ENCODE data around the gene GARIN5A. TPM values are rescaled to one million over a fixed set of nuclear protein-coding genes. Genes with fewer than 3 reads are reported as not detected.

The GARIN5A gene
- total RNA-seq, 1 donor from 2014 or later, result 0.68 TPM

- no peak overlapping the region for H3K4me3 Mint-ChIP-seq
- H3K36me3 Mint-ChIP-seq (ENCODE audit: low read depth), result no peaks in the 10 kb centered on the region
- H3K27ac Mint-ChIP-seq, result no peak overlapping the region
- peaks cover 10% of the 10 kb centered on the region for H3K4me1 Mint-ChIP-seq
- H3K9me3 Mint-ChIP-seq, result no peaks in the 10 kb centered on the region
- DNase-seq, result no peak
- H3K27me3 Mint-ChIP-seq, result peaks cover 16% of the 10 kb centered on the region
- intact Hi-C loops (cut with micrococcal nuclease), result loop anchor here (10.0 kb wide), 1 partner anchor 80 kb away; the partner anchor contains the start of genes ASPDH and JOSD2
These were observed 41.4 kb downstream of the GARIN5A start for GRCh38 chr19:50435221-50435620.

DNA sequence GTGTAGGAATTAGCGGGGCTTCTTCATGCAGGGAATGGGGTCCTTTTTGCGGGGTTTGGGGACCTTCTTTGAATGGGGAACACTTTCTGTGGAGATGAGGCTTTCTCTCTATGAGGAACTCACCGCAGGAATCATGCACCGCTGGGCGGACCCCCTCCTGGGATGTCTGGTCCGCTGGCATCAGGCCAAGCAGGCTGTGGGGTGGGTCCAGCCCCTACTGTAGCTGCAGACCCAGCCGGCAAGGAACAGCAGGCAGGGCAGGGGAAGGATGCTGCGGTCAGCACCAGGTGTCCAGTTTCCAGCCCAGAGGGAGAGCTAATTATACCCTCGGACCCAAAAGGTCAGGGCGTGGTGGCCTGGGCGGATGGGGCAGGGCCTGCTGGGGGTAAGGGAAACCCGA is 42.1 kb downstream of the GARIN5A start:
- H3K36me3 Mint-ChIP-seq (ENCODE audit: low read depth), result no peaks in the 10 kb centered on the region
- intact Hi-C loops (cut with micrococcal nuclease), result loop anchor here (5.0 to 10.0 kb wide), 2 partner anchors 77 to 80 kb away; partner anchors contain the start of genes ASPDH and JOSD2
- no peaks in the 10 kb centered on the region for H3K9me3 Mint-ChIP-seq
- no peak for DNase-seq
- peaks cover 15% of the 10 kb centered on the region for H3K27me3 Mint-ChIP-seq
- H3K4me3 Mint-ChIP-seq, result no peak overlapping the region
- H3K4me1 Mint-ChIP-seq, result peaks cover 10% of the 10 kb centered on the region
- no peak overlapping the region for H3K27ac Mint-ChIP-seq

GRCh38 chr19:50433201-50434180 is 43.2 kb downstream of the GARIN5A start:
- Mint-ChIP-seq H3K4me3 (peak overlapping the region; percentile 58), H3K4me1 (peaks cover 10% of the 10 kb centered on the region), H3K27ac (peak overlapping the region; percentile 68)

GRCh38 chr19:50432221-50433028 is 44.2 kb downstream of the GARIN5A start, which contains the start of gene MYBPC2:
TSS of gene MYBPC2 (plus strand) at chr19:50432892. CDS start at chr19:50432954, 62 bp downstream.
- Mint-ChIP-seq H3K9me3 (no peaks in the 10 kb centered on the region), H3K4me3 (peak within 1 kb of the TSS; percentile 83), H3K4me1 (peaks cover 10% of the 10 kb centered on the region), H3K36me3 (ENCODE audit: low read depth) (no peaks in the 10 kb centered on the region), H3K27me3 (peaks cover 15% of the 10 kb centered on the region), H3K27ac (peak within 1 kb of the TSS; percentile 90)
- intact Hi-C loops (cut with micrococcal nuclease), result loop anchor here (5.0 to 10.0 kb wide), 2 partner anchors 75 to 82 kb away; partner anchors contain the start of genes ASPDH and JOSD2
- no peak for DNase-seq

More at GRCh38 chr19:50433201-50434180, 43.2 kb downstream of the GARIN5A start:
- no peaks in the 10 kb centered on the region for H3K36me3 Mint-ChIP-seq (ENCODE audit: low read depth)
- H3K27me3 Mint-ChIP-seq, result peaks cover 15% of the 10 kb centered on the region
- intact Hi-C loops (cut with micrococcal nuclease), result loop anchor here (5.0 to 10.0 kb wide), 2 partner anchors 76 to 81 kb away; partner anchors contain the start of genes ASPDH and JOSD2
- no peaks in the 10 kb centered on the region for H3K9me3 Mint-ChIP-seq
- no peak for DNase-seq

DNA sequence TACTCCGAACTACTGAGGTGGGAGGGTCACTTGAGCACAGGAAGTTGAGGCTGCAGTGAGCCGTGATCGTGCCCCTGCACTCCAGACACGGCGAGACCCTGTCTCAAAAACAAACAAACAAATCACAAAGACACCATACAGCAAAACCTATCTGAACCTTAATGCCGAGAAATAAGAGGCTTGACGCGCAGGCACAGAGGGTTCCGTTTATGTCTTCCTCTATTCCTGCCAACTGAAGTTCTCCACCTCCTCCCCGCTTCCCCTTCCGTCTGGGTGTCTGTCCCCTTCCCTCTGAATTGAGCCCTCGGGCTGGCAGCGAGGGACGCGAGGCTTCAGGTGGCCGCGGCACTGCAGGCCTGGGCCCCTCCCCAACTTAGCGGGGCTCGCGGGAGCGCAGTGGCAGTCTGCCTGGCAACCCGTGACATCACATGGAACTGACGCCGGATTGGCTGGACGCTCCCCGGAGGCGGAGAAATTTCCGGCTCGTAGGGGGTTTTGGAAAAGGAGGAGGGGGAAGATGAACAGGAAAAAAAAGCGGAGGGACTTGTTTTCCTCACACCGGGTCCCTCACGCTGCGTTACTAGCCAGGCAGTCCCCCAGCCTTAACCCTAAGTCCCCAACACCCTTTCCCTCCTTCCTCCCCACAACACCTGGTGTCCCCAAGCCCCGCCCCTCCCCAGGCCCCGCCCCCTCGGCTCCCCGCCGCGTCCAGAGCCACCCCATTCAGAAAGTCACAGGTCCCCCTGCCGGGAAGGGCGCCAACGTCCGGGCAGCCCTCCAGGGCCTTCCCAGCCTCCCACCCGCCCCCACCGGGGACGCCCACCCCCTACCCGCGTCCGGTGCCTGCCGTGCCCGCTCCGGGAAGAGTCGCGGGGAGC is 45.1 kb downstream of the GARIN5A start:
- H3K9me3 Mint-ChIP-seq, result no peaks in the 10 kb centered on the region
- DNase-seq, result peak; percentile 98
- peaks cover 15% of the 10 kb centered on the region for H3K27me3 Mint-ChIP-seq
- peak overlapping the region; percentile 90 for H3K27ac Mint-ChIP-seq
- peak overlapping the region; percentile 83 for H3K4me3 Mint-ChIP-seq
- peaks cover 10% of the 10 kb centered on the region for H3K4me1 Mint-ChIP-seq
- intact Hi-C loops (cut with micrococcal nuclease), result loop anchor here (2.0 to 10.0 kb wide), 3 partner anchors 17 to 83 kb away; partner anchors contain the start of genes ASPDH and JOSD2
- H3K36me3 Mint-ChIP-seq (ENCODE audit: low read depth), result no peaks in the 10 kb centered on the region

GRCh38 chr19:50430888-50431342 is 45.7 kb downstream of the GARIN5A start:
- peak overlapping the region; percentile 42 for H3K27ac Mint-ChIP-seq
- intact Hi-C loops (cut with micrococcal nuclease), result loop anchor here (2.0 to 10.0 kb wide), 3 partner anchors 16 to 84 kb away; partner anchors contain the start of genes ASPDH and JOSD2

DNA sequence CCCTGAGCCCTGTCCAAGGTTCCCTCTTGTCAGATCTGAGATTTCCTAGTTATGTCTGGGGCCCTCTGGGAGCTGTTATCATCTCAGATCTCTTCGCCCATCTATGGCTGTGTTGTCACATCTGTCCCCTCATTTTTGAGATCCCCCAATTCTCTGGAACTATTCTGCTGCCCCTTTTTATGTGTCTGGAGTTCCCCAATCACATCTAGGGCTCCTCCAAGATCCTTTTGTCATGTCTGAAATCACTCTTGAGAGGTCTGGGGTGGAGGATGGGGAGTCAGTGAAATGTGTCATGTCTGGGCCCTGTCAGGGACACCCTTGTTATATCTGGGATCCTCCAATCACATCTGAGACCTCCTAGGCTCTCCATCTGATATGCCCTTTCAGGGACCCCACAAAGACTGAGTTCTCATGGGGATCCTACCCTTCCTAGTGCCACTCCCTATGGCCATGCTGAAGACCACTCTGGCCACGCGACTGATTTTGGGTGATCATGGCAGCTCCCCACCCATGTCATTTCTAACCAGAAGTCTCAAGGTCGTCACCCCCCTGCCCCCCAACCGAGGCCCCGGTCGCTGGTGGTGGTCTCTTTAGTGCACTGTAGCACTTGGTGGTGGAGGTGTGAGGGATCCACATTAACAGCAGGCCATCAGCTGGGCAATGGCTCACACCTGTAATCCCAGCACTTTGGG is 47.7 kb downstream of the GARIN5A start:
- intact Hi-C loops (cut with micrococcal nuclease), result no loop called here
- peaks cover 9% of the 10 kb centered on the region for H3K27me3 Mint-ChIP-seq

More at GRCh38 chr19:50430888-50431342, 45.7 kb downstream of the GARIN5A start:
- DNase-seq, result no peak
- peaks cover 10% of the 10 kb centered on the region for H3K4me1 Mint-ChIP-seq
- H3K4me3 Mint-ChIP-seq, result peak overlapping the region; percentile 83
- H3K36me3 Mint-ChIP-seq (ENCODE audit: low read depth), result no peaks in the 10 kb centered on the region
- no peaks in the 10 kb centered on the region for H3K9me3 Mint-ChIP-seq
- peaks cover 12% of the 10 kb centered on the region for H3K27me3 Mint-ChIP-seq

DNA sequence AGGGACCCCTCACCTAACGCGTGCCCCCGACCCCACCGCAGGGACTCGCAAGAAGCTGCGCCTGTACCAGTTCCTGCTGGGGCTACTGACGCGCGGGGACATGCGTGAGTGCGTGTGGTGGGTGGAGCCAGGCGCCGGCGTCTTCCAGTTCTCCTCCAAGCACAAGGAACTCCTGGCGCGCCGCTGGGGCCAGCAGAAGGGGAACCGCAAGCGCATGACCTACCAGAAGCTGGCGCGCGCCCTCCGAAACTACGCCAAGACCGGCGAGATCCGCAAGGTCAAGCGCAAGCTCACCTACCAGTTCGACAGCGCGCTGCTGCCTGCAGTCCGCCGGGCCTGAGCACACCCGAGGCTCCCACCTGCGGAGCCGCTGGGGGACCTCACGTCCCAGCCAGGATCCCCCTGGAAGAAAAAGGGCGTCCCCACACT is 48.6 kb downstream of the GARIN5A start:
- Mint-ChIP-seq H3K4me3 (peak overlapping the region; percentile 41), H3K27ac (no peak overlapping the region), H3K9me3 (no peaks in the 10 kb centered on the region), H3K4me1 (peaks cover 10% of the 10 kb centered on the region), H3K27me3 (peaks cover 5% of the 10 kb centered on the region), H3K36me3 (ENCODE audit: low read depth) (no peaks in the 10 kb centered on the region)
- intact Hi-C loops (cut with micrococcal nuclease), result no loop called here
- peak; percentile 82 for DNase-seq

More for the DNA sequence above, 47.7 kb downstream of the GARIN5A start:
- H3K36me3 Mint-ChIP-seq (ENCODE audit: low read depth), result no peaks in the 10 kb centered on the region
- H3K9me3 Mint-ChIP-seq, result no peaks in the 10 kb centered on the region
- peak overlapping the region; percentile 47 for H3K4me3 Mint-ChIP-seq
- H3K4me1 Mint-ChIP-seq, result peaks cover 10% of the 10 kb centered on the region
- no peak for DNase-seq
- no peak overlapping the region for H3K27ac Mint-ChIP-seq

GRCh38 chr19:50427318-50427925 is 49.2 kb downstream of the GARIN5A start:
- intact Hi-C loops (cut with micrococcal nuclease), result no loop called here
- no peaks in the 10 kb centered on the region for H3K36me3 Mint-ChIP-seq (ENCODE audit: low read depth)
- peaks cover 2% of the 10 kb centered on the region for H3K27me3 Mint-ChIP-seq
- peak overlapping the region; percentile 19 for H3K4me3 Mint-ChIP-seq
- H3K27ac Mint-ChIP-seq, result no peak overlapping the region
- H3K4me1 Mint-ChIP-seq, result peaks cover 8% of the 10 kb centered on the region
- no peak for DNase-seq
- H3K9me3 Mint-ChIP-seq, result no peaks in the 10 kb centered on the region

GRCh38 chr19:50425581-50425980 is 51.1 kb downstream of the GARIN5A start:
- intact Hi-C loops (cut with micrococcal nuclease), result no loop called here
- Mint-ChIP-seq H3K4me3 (no peak overlapping the region), H3K27ac (no peak overlapping the region), H3K27me3 (peaks cover 2% of the 10 kb centered on the region), H3K4me1 (peaks cover under 1% of the 10 kb centered on the region), H3K36me3 (ENCODE audit: low read depth) (no peaks in the 10 kb centered on the region), H3K9me3 (no peaks in the 10 kb centered on the region)
- DNase-seq, result no peak

DNA sequence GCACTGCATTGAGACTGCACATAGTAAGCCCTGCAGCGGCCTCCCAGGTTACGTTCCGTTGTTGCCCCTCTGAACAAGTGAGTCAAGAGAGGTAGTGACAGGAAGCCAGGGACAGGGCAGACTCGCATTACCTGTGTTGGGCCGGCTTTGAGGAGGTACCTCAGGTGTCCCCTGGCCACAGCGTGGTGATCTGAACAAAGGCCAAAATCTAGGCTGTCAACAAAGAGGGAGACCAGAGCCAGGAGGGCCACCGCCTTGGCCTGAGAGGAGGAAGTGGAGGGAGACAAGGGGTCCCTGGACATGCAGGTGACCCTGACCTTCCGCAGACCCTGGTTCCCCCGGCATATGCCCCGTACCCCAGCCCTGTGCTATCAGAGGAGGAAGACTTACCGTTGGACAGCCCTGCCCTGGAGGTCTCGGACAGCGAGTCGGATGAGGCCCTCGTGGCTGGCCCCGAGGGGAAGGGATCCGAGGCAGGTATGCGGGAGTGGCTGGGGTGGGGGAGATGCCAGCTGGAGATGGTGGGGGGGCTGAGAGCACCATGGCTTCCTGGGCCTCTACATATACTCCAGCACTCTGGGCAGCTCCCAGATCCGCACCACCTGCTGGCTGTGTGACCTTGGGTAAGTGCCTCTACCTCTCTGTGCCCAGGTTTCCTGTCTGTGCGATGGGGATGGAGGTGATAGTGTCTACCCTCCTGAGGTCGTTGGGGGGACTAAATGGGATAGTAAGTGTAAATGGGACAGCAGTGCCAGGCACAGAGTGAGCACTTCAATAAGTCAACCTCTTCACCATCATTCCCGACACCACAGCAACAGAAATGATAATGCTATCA is 53.2 kb downstream of the GARIN5A start:
- H3K4me3 Mint-ChIP-seq, result no peak overlapping the region
- peaks cover under 1% of the 10 kb centered on the region for H3K36me3 Mint-ChIP-seq (ENCODE audit: low read depth)
- H3K27ac Mint-ChIP-seq, result no peak overlapping the region
- H3K9me3 Mint-ChIP-seq, result no peaks in the 10 kb centered on the region
- intact Hi-C loops (cut with micrococcal nuclease), result no loop called here
- no peak for DNase-seq
- H3K4me1 Mint-ChIP-seq, result peaks cover 11% of the 10 kb centered on the region
- H3K27me3 Mint-ChIP-seq, result peaks cover 10% of the 10 kb centered on the region
